ENCODE results near the gene ADCY5. TPM values are rescaled to one million over a fixed set of nuclear protein-coding genes. Genes with fewer than 3 reads are reported as not detected.

ADCY5 gene
- total RNA-seq, 2 donors from 2014 or later: 105 to 163 TPM

DNA sequence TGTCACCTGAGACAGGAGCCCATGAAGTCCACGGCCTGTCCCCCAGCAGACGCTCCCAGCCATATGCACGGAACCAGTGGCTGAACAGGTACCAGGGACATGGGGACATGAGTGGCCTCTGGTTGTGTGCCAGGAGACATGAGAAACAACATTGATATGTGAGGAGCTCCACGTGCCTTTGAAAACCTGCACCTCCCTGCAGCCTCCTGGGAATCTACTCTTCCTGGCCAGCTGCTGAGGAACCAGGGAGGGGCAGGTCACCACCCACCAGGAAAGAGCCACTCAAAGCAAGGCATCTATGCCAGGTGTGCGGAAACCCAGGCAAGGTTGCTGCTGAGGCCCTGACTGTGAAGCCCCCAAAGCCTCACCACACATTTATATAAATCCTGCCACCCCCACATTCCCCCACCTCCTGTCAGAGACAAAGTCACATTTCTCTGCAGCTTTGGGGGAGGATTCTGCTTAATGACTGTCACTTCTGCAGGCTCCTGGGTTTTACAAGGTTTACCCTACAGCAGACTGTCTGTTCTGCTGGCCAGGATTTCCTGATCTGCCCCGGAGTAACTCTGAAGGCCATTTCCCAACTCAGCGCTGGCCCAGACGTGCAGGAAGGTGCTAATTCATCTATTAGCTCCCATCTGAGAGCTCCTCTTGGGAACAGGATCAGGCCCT is 110.8 kb downstream of the ADCY5 start:
- no peaks in the 10 kb centered on the region for H3K36me3 ChIP-seq
- H3K27ac ChIP-seq: peak overlapping the region; percentile 87 to 91
- no peaks in the 10 kb centered on the region for H3K9me3 ChIP-seq
- H3K4me1 ChIP-seq: peaks cover 0 to 82% of the 10 kb centered on the region in 2 donors
- DNase-seq (ENCODE audit: low spot score): no peak
- H3K27me3 ChIP-seq: no peaks in the 10 kb centered on the region
- TF ChIP-seq, protein P1, sequence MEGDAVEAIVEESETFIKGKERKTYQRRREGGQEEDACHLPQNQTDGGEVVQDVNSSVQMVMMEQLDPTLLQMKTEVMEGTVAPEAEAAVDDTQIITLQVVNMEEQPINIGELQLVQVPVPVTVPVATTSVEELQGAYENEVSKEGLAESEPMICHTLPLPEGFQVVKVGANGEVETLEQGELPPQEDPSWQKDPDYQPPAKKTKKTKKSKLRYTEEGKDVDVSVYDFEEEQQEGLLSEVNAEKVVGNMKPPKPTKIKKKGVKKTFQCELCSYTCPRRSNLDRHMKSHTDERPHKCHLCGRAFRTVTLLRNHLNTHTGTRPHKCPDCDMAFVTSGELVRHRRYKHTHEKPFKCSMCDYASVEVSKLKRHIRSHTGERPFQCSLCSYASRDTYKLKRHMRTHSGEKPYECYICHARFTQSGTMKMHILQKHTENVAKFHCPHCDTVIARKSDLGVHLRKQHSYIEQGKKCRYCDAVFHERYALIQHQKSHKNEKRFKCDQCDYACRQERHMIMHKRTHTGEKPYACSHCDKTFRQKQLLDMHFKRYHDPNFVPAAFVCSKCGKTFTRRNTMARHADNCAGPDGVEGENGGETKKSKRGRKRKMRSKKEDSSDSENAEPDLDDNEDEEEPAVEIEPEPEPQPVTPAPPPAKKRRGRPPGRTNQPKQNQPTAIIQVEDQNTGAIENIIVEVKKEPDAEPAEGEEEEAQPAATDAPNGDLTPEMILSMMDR (IDR thresholded peaks at IDR 0.05): no peak
- no peak overlapping the region for H3K4me3 ChIP-seq

DNA sequence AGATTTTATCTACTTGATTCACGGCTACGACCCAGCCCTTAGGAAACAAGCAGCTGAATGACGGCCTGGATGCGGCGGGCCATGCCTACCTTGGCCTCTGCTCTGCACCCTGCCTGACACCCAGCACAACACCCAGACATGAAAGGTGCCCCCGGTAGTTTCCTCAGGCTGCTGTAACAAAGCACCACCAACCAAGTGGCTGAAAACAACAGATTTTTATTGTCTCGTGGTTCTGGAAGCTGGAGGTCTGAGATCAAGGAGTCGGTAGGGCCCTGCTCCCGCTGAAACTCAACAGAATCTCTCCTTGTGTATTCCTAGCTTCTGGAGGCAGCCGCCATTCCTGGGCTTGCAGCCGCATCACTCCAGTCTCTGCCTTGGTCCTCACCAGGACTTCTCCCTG is 111.7 kb downstream of the ADCY5 start:
- Histone ChIP-seq H3K27me3 (no peaks in the 10 kb centered on the region), H3K4me3 (no peak overlapping the region), H3K27ac (peak overlapping the region; percentile 87 to 91), H3K4me1 (peaks cover 0 to 80% of the 10 kb centered on the region in 2 donors), H3K9me3 (no peaks in the 10 kb centered on the region), H3K36me3 (no peaks in the 10 kb centered on the region)
- TF ChIP-seq, protein P1 (IDR thresholded peaks at IDR 0.05): no peak
- DNase-seq (ENCODE audit: low spot score): no peak

DNA sequence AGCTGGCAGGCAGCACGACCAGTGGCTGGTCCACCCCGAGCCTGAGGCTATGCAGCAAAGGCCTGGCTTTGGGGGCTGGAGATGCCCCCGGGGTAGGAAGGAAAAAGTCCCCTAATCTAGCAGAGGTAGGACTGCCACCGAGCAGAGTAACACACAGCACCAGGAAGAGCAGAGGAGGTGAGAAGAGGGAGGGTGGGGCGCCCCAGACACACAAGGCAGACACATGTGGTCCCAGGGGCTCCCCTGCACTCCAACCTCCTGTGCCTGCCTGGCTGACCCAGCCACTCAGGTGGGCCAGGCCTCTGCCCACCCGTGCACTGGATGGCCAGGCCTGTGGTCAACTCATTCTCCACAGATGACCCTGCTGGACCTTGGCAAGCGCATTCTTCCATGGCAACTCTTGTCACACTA is 112.4 kb downstream of the ADCY5 start:
- TF ChIP-seq, protein P1 (IDR thresholded peaks at IDR 0.05): no peak
- DNase-seq (ENCODE audit: low spot score): no peak
- Histone ChIP-seq H3K4me3 (no peak overlapping the region), H3K27ac (peak overlapping the region; percentile 87 to 91), H3K27me3 (no peaks in the 10 kb centered on the region), H3K36me3 (no peaks in the 10 kb centered on the region), H3K9me3 (no peaks in the 10 kb centered on the region), H3K4me1 (peaks cover 0 to 83% of the 10 kb centered on the region in 2 donors)

DNA sequence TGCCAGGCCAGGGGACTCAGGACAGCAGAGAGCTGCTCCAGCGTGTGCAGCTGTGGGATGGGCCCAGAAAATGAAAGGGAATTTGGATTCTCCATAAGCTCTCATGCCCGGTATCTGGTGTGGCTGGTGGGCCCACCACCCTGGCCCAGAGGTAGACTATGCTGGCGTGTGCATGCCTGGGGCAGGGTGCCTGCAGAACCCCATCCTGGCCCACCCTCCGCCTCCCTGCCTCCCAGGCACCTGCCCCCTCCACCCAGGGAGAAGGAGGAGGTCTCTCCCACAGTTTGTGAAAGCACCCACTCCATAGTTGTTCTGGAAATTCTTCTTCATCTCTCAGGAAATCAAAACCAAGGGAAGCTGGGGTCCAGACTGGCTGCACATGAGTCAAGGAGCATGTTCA is 112.9 kb downstream of the ADCY5 start:
- Histone ChIP-seq H3K4me3 (no peak overlapping the region), H3K9me3 (no peaks in the 10 kb centered on the region), H3K36me3 (no peaks in the 10 kb centered on the region), H3K27me3 (no peaks in the 10 kb centered on the region), H3K27ac (peak overlapping the region; percentile 87 to 91), H3K4me1 (peaks cover 0 to 83% of the 10 kb centered on the region in 2 donors)
- TF ChIP-seq, protein P1 (IDR thresholded peaks at IDR 0.05): no peak
- DNase-seq (ENCODE audit: low spot score): no peak

DNA sequence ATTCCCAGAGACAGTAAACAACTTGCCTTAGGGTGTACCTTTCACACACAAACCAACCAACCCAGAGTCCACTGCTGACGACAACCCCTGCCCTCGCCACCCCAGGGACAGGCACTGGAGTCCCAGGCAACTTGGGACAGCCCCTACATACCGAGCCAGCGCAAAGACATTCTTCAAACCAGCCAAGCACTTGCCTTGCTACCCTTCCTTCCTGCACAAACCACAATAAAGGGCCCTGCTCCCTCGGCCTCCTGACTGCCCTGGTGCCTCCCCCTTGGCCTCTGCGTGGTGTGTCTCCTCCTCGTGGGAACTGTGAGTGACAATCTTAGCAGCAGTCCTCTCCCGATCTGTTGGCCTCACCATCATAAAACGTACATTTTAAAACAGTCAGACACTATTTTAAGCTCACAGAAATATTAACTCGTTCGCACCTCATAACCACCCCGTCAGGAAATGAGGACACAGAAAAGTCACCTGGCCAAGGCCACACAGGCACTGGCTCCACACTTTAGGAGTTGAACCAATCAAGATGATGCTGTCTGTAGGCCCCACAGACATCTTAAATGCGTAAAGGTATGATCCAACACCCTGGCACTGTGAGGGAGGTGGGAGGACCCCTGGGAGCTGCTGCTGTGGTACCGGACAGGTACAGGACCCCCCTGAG is 113.8 kb downstream of the ADCY5 start:
- no peaks in the 10 kb centered on the region for H3K27me3 ChIP-seq
- TF ChIP-seq, protein P1 (IDR thresholded peaks at IDR 0.05): no peak
- DNase-seq (ENCODE audit: low spot score): no peak
- no peaks in the 10 kb centered on the region for H3K9me3 ChIP-seq
- H3K4me1 ChIP-seq: peaks cover 0 to 85% of the 10 kb centered on the region in 2 donors
- H3K4me3 ChIP-seq: no peak overlapping the region
- no peaks in the 10 kb centered on the region for H3K36me3 ChIP-seq
- peak overlapping the region; percentile 87 to 91 for H3K27ac ChIP-seq

Measured in right atrium auricular region (tissue), 2 donors.